Endodermal cell (in vitro differentiated cells): ENCODE results near the gene PLXNB2. TPM values are rescaled to one million over a fixed set of nuclear protein-coding genes. Genes with fewer than 3 reads are reported as not detected.

Experiments used
- DNase-seq: peaks from one replicate; pipeline ENCODE4 v3.0.0-alpha.2; 2017
- H3K27ac ChIP-seq: 2 replicates; pipeline ENCODE4 v1.5.1; 2013; ENCODE audit warnings: mild to moderate bottlenecking, low read depth, low read length, moderate library complexity
- H3K27me3 ChIP-seq: 2 replicates; pipeline ENCODE4 v1.6.1; 2013; ENCODE audit warnings: mild to moderate bottlenecking, low read length, moderate library complexity; ENCODE audit not compliant: insufficient read depth, control insufficient read depth, poor library complexity, severe bottlenecking
- H3K36me3 ChIP-seq: 2 replicates; pipeline ENCODE4 v1.7.0; 2013; ENCODE audit warnings: mild to moderate bottlenecking, low read length, moderate library complexity; ENCODE audit not compliant: control insufficient read depth, insufficient read depth
- H3K4me1 ChIP-seq: one replicate; pipeline ENCODE4 v1.7.0; 2013; ENCODE audit warnings: low read length; ENCODE audit not compliant: control insufficient read depth, insufficient read depth
- H3K4me3 ChIP-seq: 2 replicates; pipeline ENCODE4 v1.5.1; 2013; ENCODE audit warnings: mild to moderate bottlenecking, low read length, moderate library complexity
- H3K9ac ChIP-seq: 2 replicates; pipeline ENCODE4 v1.6.1; 2013; ENCODE audit warnings: mild to moderate bottlenecking, low read length, moderate library complexity; ENCODE audit not compliant: poor library complexity, severe bottlenecking; ENCODE audit errors: extremely low read depth
- H3K9me3 ChIP-seq: 2 replicates; pipeline ENCODE4 v1.6.1; 2013; ENCODE audit warnings: mild to moderate bottlenecking, low read length, moderate library complexity; ENCODE audit not compliant: control insufficient read depth
- H3K27ac Mint-ChIP-seq: 2 replicates; pipeline ENCODE4 v1.8.0; 2020; ENCODE audit warnings: mixed read lengths
- H3K27me3 Mint-ChIP-seq: 2 replicates; pipeline ENCODE4 v1.8.0; 2021; ENCODE audit warnings: mild to moderate bottlenecking, mixed read lengths; ENCODE audit not compliant: insufficient read depth
- H3K36me3 Mint-ChIP-seq: 2 replicates; pipeline ENCODE4 v1.8.0; 2020; ENCODE audit warnings: low read depth, mixed read lengths
- H3K4me1 Mint-ChIP-seq: 2 replicates; pipeline ENCODE4 v1.8.0; 2020; ENCODE audit warnings: mixed read lengths
- H3K4me3 Mint-ChIP-seq: 2 replicates; pipeline ENCODE4 v1.8.0; 2020; ENCODE audit warnings: mild to moderate bottlenecking, moderate library complexity, mixed read lengths
- H3K9me3 Mint-ChIP-seq: 2 replicates; pipeline ENCODE4 v1.8.0; 2020; ENCODE audit warnings: mild to moderate bottlenecking, mixed read lengths
- WGBS, 2 experiments: methylation state at CpG; one replicate each; pipeline versions ENCODE4 v1.1.5 to v1.1.7; 2013; ENCODE audit warnings: missing lambda C conversion rate in 2 of 2, mixed read lengths in 1 of 2; ENCODE audit not compliant: insufficient coverage in 1 of 2, insufficient read length in 1 of 2; 5-methylcytosine and 5-hydroxymethylcytosine counted together
- total RNA-seq, 2 donors: library from RNA; stranded (reverse); fragmentation: NEBNext Ultra II Directional in 1 of 2; extraction: Animal tissue kit (Norgen Biotek cat#: 25700) in 1 of 2; gene quantifications; 2 replicates in 1 of 2; 3 replicates in 1 of 2; pipeline ENCODE4 v1.2.1, GENCODE V29; 2021
- TF ChIP-seq, protein P1 (sequence below): fragments of 200-600 bp; sonication (generic); conservative IDR thresholded peaks from 2 replicates; pipeline ENCODE4 v1.5.0; 2021; ENCODE audit warnings: antibody characterized with exemption, mild to moderate bottlenecking

Gene PLXNB2
- total RNA-seq, 2 donors from 2014 or later, result 94.7 to 97.7 TPM

- H3K9me3 ChIP-seq, result no peaks in the 10 kb centered on the region
- H3K27ac ChIP-seq, result no peak within 1 kb of the TSS
- peak within 1 kb of the TSS; percentile 66 for H3K4me3 ChIP-seq
- H3K36me3 ChIP-seq, result no peaks in the 10 kb centered on the region
- H3K4me1 Mint-ChIP-seq, result no peaks in the 10 kb centered on the region
- peak; percentile 63 for DNase-seq
- no peaks in the 10 kb centered on the region for H3K9me3 Mint-ChIP-seq
- peaks cover 61% of the 10 kb centered on the region for H3K27me3 Mint-ChIP-seq
- WGBS, 2 experiments, result 1 to 2% methylated on average over 26 to 91 of the region's 92 CpGs
- peaks cover 5% of the 10 kb centered on the region for H3K4me1 ChIP-seq
- peaks cover 44% of the 10 kb centered on the region for H3K27me3 ChIP-seq
- peaks cover 4% of the 10 kb centered on the region for H3K36me3 Mint-ChIP-seq
- no peak within 1 kb of the TSS for H3K9ac ChIP-seq
- H3K27ac Mint-ChIP-seq, result no peak within 1 kb of the TSS
- TF ChIP-seq, protein P1, sequence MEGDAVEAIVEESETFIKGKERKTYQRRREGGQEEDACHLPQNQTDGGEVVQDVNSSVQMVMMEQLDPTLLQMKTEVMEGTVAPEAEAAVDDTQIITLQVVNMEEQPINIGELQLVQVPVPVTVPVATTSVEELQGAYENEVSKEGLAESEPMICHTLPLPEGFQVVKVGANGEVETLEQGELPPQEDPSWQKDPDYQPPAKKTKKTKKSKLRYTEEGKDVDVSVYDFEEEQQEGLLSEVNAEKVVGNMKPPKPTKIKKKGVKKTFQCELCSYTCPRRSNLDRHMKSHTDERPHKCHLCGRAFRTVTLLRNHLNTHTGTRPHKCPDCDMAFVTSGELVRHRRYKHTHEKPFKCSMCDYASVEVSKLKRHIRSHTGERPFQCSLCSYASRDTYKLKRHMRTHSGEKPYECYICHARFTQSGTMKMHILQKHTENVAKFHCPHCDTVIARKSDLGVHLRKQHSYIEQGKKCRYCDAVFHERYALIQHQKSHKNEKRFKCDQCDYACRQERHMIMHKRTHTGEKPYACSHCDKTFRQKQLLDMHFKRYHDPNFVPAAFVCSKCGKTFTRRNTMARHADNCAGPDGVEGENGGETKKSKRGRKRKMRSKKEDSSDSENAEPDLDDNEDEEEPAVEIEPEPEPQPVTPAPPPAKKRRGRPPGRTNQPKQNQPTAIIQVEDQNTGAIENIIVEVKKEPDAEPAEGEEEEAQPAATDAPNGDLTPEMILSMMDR, result no peak
- peak within 1 kb of the TSS; percentile 35 for H3K4me3 Mint-ChIP-seq
Observed at GRCh38 chr22:50269970-50270665, 37.3 kb downstream of the PLXNB2 start, which contains the start of gene MAPK11. MAPK11 (minus strand) TSS chr22:50270380; CDS start chr22:50270292, 88 bp downstream.

DNA sequence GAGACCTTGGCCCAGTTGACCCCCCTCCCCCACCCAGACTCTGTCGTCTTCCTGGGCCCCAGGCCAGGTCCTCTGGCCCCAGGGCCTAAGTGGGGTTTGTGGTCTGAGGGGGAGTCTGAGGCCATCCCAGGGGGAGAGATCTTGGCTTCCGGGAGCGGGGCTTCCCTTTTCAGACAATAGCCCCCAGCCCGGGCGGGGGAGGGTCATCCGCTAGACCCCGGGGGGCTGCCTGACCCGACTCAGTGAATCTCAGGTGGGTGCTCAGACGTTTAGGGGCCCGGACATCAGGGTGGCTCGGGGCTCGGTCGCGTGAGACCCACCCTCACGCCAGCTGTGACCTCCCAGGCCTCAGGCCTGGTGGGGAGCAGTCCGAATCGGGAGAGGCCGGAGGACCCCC lies 37.9 kb downstream of the PLXNB2 start:
- Histone ChIP-seq H3K4me3 (no peak overlapping the region), H3K27me3 (peaks cover 44% of the 10 kb centered on the region), H3K9ac (no peak overlapping the region), H3K4me1 (peaks cover 5% of the 10 kb centered on the region), H3K27ac (no peak overlapping the region), H3K36me3 (no peaks in the 10 kb centered on the region), H3K9me3 (no peaks in the 10 kb centered on the region)
- Mint-ChIP-seq H3K4me3 (peak overlapping the region; percentile 32), H3K27me3 (peaks cover 67% of the 10 kb centered on the region), H3K27ac (no peak overlapping the region), H3K4me1 (no peaks in the 10 kb centered on the region), H3K36me3 (no peaks in the 10 kb centered on the region), H3K9me3 (no peaks in the 10 kb centered on the region)
- TF ChIP-seq, protein P1, result no peak
- WGBS, 2 experiments, result 30% methylated on average over 18 of the region's 18 CpGs; no CpG with 5 or more reads in 1 of the 2 experiments
- DNase-seq, result no peak

DNA sequence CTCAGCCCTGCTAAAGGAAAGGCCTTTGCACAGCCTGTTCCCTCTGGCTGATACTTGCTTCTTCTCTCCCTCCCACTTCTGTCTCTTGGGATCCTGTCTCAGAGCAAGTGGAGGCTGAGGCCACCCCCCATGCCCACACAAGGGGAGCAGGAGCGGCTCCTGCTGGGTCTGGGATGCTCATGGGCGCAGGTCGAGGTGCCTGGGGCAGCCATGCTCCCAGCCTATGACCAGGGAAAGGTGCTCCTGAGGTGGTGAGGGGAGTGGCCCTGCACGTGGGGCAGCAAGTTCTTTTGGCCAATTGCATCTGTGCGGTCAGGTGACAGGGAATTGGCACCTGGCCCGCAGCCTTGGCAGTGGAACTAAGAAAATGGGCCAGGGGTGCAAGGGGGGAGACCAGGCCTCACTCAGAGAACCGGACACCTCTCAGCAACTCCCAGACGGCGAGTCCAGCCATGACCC lies 38.8 kb downstream of the PLXNB2 start:
- no peak overlapping the region for H3K27ac ChIP-seq
- no peaks in the 10 kb centered on the region for H3K9me3 Mint-ChIP-seq
- H3K9me3 ChIP-seq, result no peaks in the 10 kb centered on the region
- H3K36me3 Mint-ChIP-seq, result no peaks in the 10 kb centered on the region
- DNase-seq, result no peak
- H3K4me3 Mint-ChIP-seq, result no peak overlapping the region
- peaks cover 73% of the 10 kb centered on the region for H3K27me3 Mint-ChIP-seq
- no peaks in the 10 kb centered on the region for H3K4me1 Mint-ChIP-seq
- TF ChIP-seq, protein P1, result no peak
- no peak overlapping the region for H3K27ac Mint-ChIP-seq
- H3K36me3 ChIP-seq, result no peaks in the 10 kb centered on the region
- H3K4me1 ChIP-seq, result peaks cover 5% of the 10 kb centered on the region
- WGBS, 2 experiments, result 90 to 91% methylated on average over 6 to 9 of the region's 9 CpGs
- no peak overlapping the region for H3K9ac ChIP-seq
- H3K27me3 ChIP-seq, result peaks cover 44% of the 10 kb centered on the region
- no peak overlapping the region for H3K4me3 ChIP-seq
